ENCODE results near the gene LSM6. TPM values are rescaled to one million over a fixed set of nuclear protein-coding genes. Genes with fewer than 3 reads are reported as not detected.

The LSM6 gene
- total RNA-seq, 1 experiment from 2014 or later, result 32.4 TPM

- peak overlapping the region; percentile 80 for H3K4me3 ChIP-seq
- no peak for DNase-seq
- H3K36me3 ChIP-seq, result no peaks in the 10 kb centered on the region; the same call in 1 of the 2 replicates
- no peaks in the 10 kb centered on the region for H3K27me3 ChIP-seq
- H3K9me3 ChIP-seq, result no peaks in the 10 kb centered on the region
Measured at GRCh38 chr4:146176891-146177290, 1.4 kb downstream of the LSM6 start.

- Histone ChIP-seq H3K36me3 (no peaks in the 10 kb centered on the region; the same call in 1 of the 2 replicates), H3K27me3 (no peaks in the 10 kb centered on the region), H3K4me3 (no peak overlapping the region), H3K9me3 (no peaks in the 10 kb centered on the region)
- no peak for DNase-seq
Measured at GRCh38 chr4:146178126-146178525, 2.6 kb downstream of the LSM6 start.

GRCh38 chr4:146179784-146180370 lies 4.4 kb downstream of the LSM6 start:
- Histone ChIP-seq H3K36me3 (no peaks in the 10 kb centered on the region; the same call in 1 of the 2 replicates), H3K4me3 (no peak overlapping the region), H3K9me3 (no peaks in the 10 kb centered on the region), H3K27me3 (no peaks in the 10 kb centered on the region)
- no peak for DNase-seq

- H3K9me3 ChIP-seq, result no peaks in the 10 kb centered on the region
- no peaks in the 10 kb centered on the region for H3K27me3 ChIP-seq
- peaks cover 3% of the 10 kb centered on the region; the same call in 1 of the 2 replicates for H3K36me3 ChIP-seq
- no peak overlapping the region for H3K4me3 ChIP-seq
- DNase-seq, result no peak
Measured at GRCh38 chr4:146182443-146182842, 6.9 kb downstream of the LSM6 start.

GRCh38 chr4:146183209-146183608 lies 7.7 kb downstream of the LSM6 start:
- no peak overlapping the region for H3K4me3 ChIP-seq
- H3K27me3 ChIP-seq, result no peaks in the 10 kb centered on the region
- H3K36me3 ChIP-seq, result peaks cover 3% of the 10 kb centered on the region; the same call in 1 of the 2 replicates
- no peak for DNase-seq
- H3K9me3 ChIP-seq, result no peaks in the 10 kb centered on the region

GRCh38 chr4:146186041-146186440 lies 10.5 kb downstream of the LSM6 start:
- no peaks in the 10 kb centered on the region for H3K9me3 ChIP-seq

GRCh38 chr4:146186596-146186995 lies 11.1 kb downstream of the LSM6 start:
- Histone ChIP-seq H3K4me3 (no peak overlapping the region), H3K9me3 (no peaks in the 10 kb centered on the region), H3K36me3 (peaks cover 3% of the 10 kb centered on the region; the same call in 1 of the 2 replicates), H3K27me3 (no peaks in the 10 kb centered on the region)
- DNase-seq, result no peak

More at GRCh38 chr4:146186041-146186440, 10.5 kb downstream of the LSM6 start:
- Histone ChIP-seq H3K27me3 (no peaks in the 10 kb centered on the region), H3K36me3 (peaks cover 3% of the 10 kb centered on the region; the same call in 1 of the 2 replicates), H3K4me3 (no peak overlapping the region)
- no peak for DNase-seq

- no peak for DNase-seq
- H3K27me3 ChIP-seq, result no peaks in the 10 kb centered on the region
- H3K4me3 ChIP-seq, result no peak overlapping the region
- H3K9me3 ChIP-seq, result no peaks in the 10 kb centered on the region
- H3K36me3 ChIP-seq, result no peaks in the 10 kb centered on the region; the same call in 1 of the 2 replicates
Measured at GRCh38 chr4:146190456-146190855, 14.9 kb downstream of the LSM6 start.

GRCh38 chr4:146191766-146192458 lies 16.4 kb downstream of the LSM6 start:
- Histone ChIP-seq H3K4me3 (no peak overlapping the region), H3K36me3 (no peaks in the 10 kb centered on the region; the same call in 1 of the 2 replicates), H3K27me3 (no peaks in the 10 kb centered on the region), H3K9me3 (no peaks in the 10 kb centered on the region)
- DNase-seq, result no peak

GRCh38 chr4:146193628-146194027 lies 18.1 kb downstream of the LSM6 start:
- Histone ChIP-seq H3K9me3 (no peaks in the 10 kb centered on the region), H3K36me3 (no peaks in the 10 kb centered on the region; the same call in 1 of the 2 replicates), H3K27me3 (no peaks in the 10 kb centered on the region), H3K4me3 (no peak overlapping the region)
- DNase-seq, result no peak

- Histone ChIP-seq H3K27me3 (no peaks in the 10 kb centered on the region), H3K36me3 (no peaks in the 10 kb centered on the region; the same call in 1 of the 2 replicates), H3K4me3 (no peak overlapping the region), H3K9me3 (no peaks in the 10 kb centered on the region)
- no peak for DNase-seq
Measured at GRCh38 chr4:146194212-146194611, 18.7 kb downstream of the LSM6 start.

GRCh38 chr4:146202665-146203064 lies 27.1 kb downstream of the LSM6 start:
- H3K27me3 ChIP-seq, result no peaks in the 10 kb centered on the region
- H3K9me3 ChIP-seq, result no peaks in the 10 kb centered on the region
- DNase-seq, result no peak
- H3K4me3 ChIP-seq, result no peak overlapping the region
- no peaks in the 10 kb centered on the region for H3K36me3 ChIP-seq

GRCh38 chr4:146207410-146207809 lies 31.9 kb downstream of the LSM6 start:
- DNase-seq, result no peak
- no peaks in the 10 kb centered on the region for H3K9me3 ChIP-seq

GRCh38 chr4:146210890-146211289 lies 35.4 kb downstream of the LSM6 start:
- no peaks in the 10 kb centered on the region for H3K36me3 ChIP-seq
- no peaks in the 10 kb centered on the region for H3K27me3 ChIP-seq
- no peak for DNase-seq
- H3K9me3 ChIP-seq, result no peaks in the 10 kb centered on the region
- H3K4me3 ChIP-seq, result no peak overlapping the region

More at GRCh38 chr4:146207410-146207809, 31.9 kb downstream of the LSM6 start:
- Histone ChIP-seq H3K27me3 (no peaks in the 10 kb centered on the region), H3K36me3 (no peaks in the 10 kb centered on the region), H3K4me3 (no peak overlapping the region)

- no peak overlapping the region for H3K4me3 ChIP-seq
- no peaks in the 10 kb centered on the region for H3K9me3 ChIP-seq
- peak; percentile 45 for DNase-seq
- H3K36me3 ChIP-seq, result no peaks in the 10 kb centered on the region
- H3K27me3 ChIP-seq, result no peaks in the 10 kb centered on the region
Measured at GRCh38 chr4:146211440-146211839, 35.9 kb downstream of the LSM6 start.

GRCh38 chr4:146212781-146213180 lies 37.3 kb downstream of the LSM6 start:
- H3K9me3 ChIP-seq, result no peaks in the 10 kb centered on the region
- peak; percentile 70 for DNase-seq

GRCh38 chr4:146214238-146214637 lies 38.7 kb downstream of the LSM6 start, which contains the start of gene REELD1:
Gene REELD1, plus strand, starts transcription at chr4:146214538. Its CDS starts 2,415 bp downstream, at chr4:146216953.
- Histone ChIP-seq H3K27me3 (no peaks in the 10 kb centered on the region), H3K4me3 (no peak within 1 kb of the TSS), H3K36me3 (no peaks in the 10 kb centered on the region), H3K9me3 (no peaks in the 10 kb centered on the region)
- DNase-seq, result no peak

More at GRCh38 chr4:146212781-146213180, 37.3 kb downstream of the LSM6 start:
- Histone ChIP-seq H3K36me3 (no peaks in the 10 kb centered on the region), H3K27me3 (no peaks in the 10 kb centered on the region), H3K4me3 (no peak overlapping the region)

- Histone ChIP-seq H3K27me3 (no peaks in the 10 kb centered on the region), H3K9me3 (no peaks in the 10 kb centered on the region), H3K36me3 (no peaks in the 10 kb centered on the region), H3K4me3 (no peak overlapping the region)
- DNase-seq, result no peak
Measured at GRCh38 chr4:146222313-146222712, 46.8 kb downstream of the LSM6 start.

Measured in MG63 (cell line).